ENCODE measurements around the gene PIK3IP1. TPM values are rescaled to one million over a fixed set of nuclear protein-coding genes. Genes with fewer than 3 reads are reported as not detected.
"Not testable (repeated sequence)": the region's sequence is repeated elsewhere in the genome, so short reads cannot be mapped to it uniquely, and the experiment has no call there.

PIK3IP1 gene
- total RNA-seq, 1 donor from 2014 or later = 10.3 TPM

DNA sequence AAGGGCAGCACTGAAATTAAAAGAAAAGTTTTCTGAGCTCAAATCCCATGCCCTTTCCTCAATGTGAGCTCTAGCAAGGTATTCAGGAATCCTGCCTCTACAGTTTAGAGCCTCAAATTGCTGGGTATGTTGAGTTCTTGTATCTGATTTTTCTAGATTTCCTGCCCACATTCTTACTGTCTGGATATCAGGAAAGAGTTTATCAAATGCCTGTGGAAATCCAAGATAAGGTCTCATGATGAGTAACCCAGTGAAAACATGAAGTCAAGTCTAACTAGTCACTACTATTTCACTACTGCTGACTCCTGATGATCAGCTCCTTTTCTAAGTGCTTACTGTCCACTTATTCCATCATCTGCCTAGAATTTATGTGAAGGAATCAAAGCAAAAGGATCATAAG, 50.4 kb downstream of the PIK3IP1 start:
- H3K4me3 Mint-ChIP-seq (ENCODE audit: unreplicated experiment) = no peak overlapping the region
- peaks cover 59% of the 10 kb centered on the region for H3K4me1 Mint-ChIP-seq (ENCODE audit: unreplicated experiment)
- TF ChIP-seq, protein P1, sequence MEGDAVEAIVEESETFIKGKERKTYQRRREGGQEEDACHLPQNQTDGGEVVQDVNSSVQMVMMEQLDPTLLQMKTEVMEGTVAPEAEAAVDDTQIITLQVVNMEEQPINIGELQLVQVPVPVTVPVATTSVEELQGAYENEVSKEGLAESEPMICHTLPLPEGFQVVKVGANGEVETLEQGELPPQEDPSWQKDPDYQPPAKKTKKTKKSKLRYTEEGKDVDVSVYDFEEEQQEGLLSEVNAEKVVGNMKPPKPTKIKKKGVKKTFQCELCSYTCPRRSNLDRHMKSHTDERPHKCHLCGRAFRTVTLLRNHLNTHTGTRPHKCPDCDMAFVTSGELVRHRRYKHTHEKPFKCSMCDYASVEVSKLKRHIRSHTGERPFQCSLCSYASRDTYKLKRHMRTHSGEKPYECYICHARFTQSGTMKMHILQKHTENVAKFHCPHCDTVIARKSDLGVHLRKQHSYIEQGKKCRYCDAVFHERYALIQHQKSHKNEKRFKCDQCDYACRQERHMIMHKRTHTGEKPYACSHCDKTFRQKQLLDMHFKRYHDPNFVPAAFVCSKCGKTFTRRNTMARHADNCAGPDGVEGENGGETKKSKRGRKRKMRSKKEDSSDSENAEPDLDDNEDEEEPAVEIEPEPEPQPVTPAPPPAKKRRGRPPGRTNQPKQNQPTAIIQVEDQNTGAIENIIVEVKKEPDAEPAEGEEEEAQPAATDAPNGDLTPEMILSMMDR (IDR thresholded peaks at IDR 0.05) = peak; percentile 8
- peak overlapping the region; percentile 16 for H3K27ac Mint-ChIP-seq (ENCODE audit: unreplicated experiment)
- no peaks in the 10 kb centered on the region for H3K9me3 Mint-ChIP-seq (ENCODE audit: unreplicated experiment)
- no peak for DNase-seq (ENCODE audit: extremely low spot score, unreplicated experiment)
- H3K27me3 Mint-ChIP-seq (ENCODE audit: unreplicated experiment) = no peaks in the 10 kb centered on the region
- H3K36me3 Mint-ChIP-seq (ENCODE audit: unreplicated experiment) = no peaks in the 10 kb centered on the region

DNA sequence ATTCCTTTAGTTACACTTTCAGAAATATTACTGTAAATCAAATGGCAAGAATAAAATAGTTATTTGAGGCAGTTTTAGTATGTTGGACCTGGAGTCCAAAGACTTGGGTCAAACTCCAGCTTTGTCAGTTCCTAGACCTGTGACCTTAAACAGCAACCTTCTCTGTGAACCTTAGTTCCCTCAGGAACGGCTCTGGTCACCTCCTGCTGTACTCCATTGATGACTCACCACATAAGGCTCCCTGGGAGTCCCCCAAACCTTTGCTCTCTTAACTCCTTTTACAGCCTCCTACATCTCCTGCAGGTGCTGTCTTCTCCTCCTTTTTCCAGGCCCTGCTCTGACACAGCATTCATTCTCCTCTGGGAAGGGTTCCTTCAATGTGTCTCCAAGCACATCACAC, 51.1 kb downstream of the PIK3IP1 start:
- Mint-ChIP-seq H3K36me3 (ENCODE audit: unreplicated experiment) (no peaks in the 10 kb centered on the region), H3K4me1 (ENCODE audit: unreplicated experiment) (peaks cover 56% of the 10 kb centered on the region)
- DNase-seq (ENCODE audit: extremely low spot score, unreplicated experiment) = no peak

DNA sequence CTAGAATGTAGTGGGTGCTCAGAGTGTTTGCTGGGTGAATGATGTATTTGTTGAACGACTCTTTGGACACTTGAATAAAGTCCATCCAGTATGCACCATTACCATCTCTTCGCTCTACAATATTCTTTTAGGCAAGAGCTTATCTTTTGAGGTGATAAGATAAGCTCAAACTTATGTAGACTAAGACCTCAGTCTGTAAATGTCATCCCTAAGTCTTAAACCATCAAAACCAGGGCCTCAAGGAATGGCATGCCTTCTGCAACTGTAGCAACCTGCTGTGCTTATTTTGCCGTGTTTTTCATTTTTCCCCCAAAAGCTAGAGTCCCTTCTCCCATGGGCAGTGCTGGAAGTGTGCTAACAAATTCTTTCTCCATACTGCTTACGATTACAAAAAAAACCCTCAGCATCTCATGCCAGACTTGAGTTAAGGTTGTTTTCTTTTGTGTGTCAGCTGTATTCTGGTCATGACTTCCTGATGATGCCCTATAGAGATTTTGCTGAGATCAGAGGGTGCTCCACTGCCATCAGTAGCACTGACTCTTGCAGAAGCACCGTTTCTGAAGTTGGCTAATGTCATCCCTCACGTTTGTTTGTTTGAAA, 52.4 kb downstream of the PIK3IP1 start:
- H3K4me1 Mint-ChIP-seq (ENCODE audit: unreplicated experiment) = peaks cover 54% of the 10 kb centered on the region

More for the DNA sequence above, 51.1 kb downstream of the PIK3IP1 start:
- no peaks in the 10 kb centered on the region for H3K9me3 Mint-ChIP-seq (ENCODE audit: unreplicated experiment)
- no peak overlapping the region for H3K4me3 Mint-ChIP-seq (ENCODE audit: unreplicated experiment)
- peak overlapping the region; percentile 69 for H3K27ac Mint-ChIP-seq (ENCODE audit: unreplicated experiment)
- H3K27me3 Mint-ChIP-seq (ENCODE audit: unreplicated experiment) = no peaks in the 10 kb centered on the region
- TF ChIP-seq, protein P1 (IDR thresholded peaks at IDR 0.05) = no peak

GRCh38 chr22:31238057-31238456, 54.2 kb downstream of the PIK3IP1 start:
- Mint-ChIP-seq H3K9me3 (ENCODE audit: unreplicated experiment) (no peaks in the 10 kb centered on the region), H3K27me3 (ENCODE audit: unreplicated experiment) (no peaks in the 10 kb centered on the region), H3K4me3 (ENCODE audit: unreplicated experiment) (no peak overlapping the region), H3K4me1 (ENCODE audit: unreplicated experiment) (peaks cover 36% of the 10 kb centered on the region), H3K36me3 (ENCODE audit: unreplicated experiment) (peaks cover 3% of the 10 kb centered on the region), H3K27ac (ENCODE audit: unreplicated experiment) (no peak overlapping the region)
- no peak for DNase-seq (ENCODE audit: extremely low spot score, unreplicated experiment)
- TF ChIP-seq, protein P1 (IDR thresholded peaks at IDR 0.05) = no peak

More for the DNA sequence above, 52.4 kb downstream of the PIK3IP1 start:
- peak overlapping the region; percentile 69 for H3K27ac Mint-ChIP-seq (ENCODE audit: unreplicated experiment)
- no peak overlapping the region for H3K4me3 Mint-ChIP-seq (ENCODE audit: unreplicated experiment)
- H3K27me3 Mint-ChIP-seq (ENCODE audit: unreplicated experiment) = no peaks in the 10 kb centered on the region
- TF ChIP-seq, protein P1 (IDR thresholded peaks at IDR 0.05) = no peak
- DNase-seq (ENCODE audit: extremely low spot score, unreplicated experiment) = no peak
- H3K9me3 Mint-ChIP-seq (ENCODE audit: unreplicated experiment) = no peaks in the 10 kb centered on the region
- H3K36me3 Mint-ChIP-seq (ENCODE audit: unreplicated experiment) = peaks cover under 1% of the 10 kb centered on the region

DNA sequence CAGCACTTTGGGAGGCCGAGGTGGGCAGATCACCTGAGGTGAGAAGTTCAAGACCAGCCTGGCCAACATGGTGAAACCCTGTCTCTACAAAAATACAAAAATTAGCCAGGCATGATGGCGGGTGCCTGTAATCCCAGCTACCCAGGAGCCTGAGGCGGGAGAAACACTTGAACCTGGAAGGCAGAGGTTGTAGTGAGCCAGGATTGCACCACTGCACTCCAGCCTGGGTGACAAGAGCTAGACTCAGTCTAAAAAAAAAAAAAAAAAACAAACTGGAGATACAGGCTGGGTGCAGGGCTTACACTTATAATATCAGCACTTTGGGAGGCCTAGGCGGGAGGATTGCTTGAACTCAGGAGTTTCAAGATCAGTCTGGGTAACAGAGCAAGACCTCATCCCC, 56.2 kb downstream of the PIK3IP1 start:
- not testable (repeated sequence) for H3K36me3 Mint-ChIP-seq (ENCODE audit: unreplicated experiment); H3K27ac Mint-ChIP-seq (ENCODE audit: unreplicated experiment); H3K4me3 Mint-ChIP-seq (ENCODE audit: unreplicated experiment); DNase-seq (ENCODE audit: extremely low spot score, unreplicated experiment); H3K9me3 Mint-ChIP-seq (ENCODE audit: unreplicated experiment); H3K27me3 Mint-ChIP-seq (ENCODE audit: unreplicated experiment)
- H3K4me1 Mint-ChIP-seq (ENCODE audit: unreplicated experiment) = peaks cover 19% of the 10 kb centered on the region

All from osteocyte (in vitro differentiated cells).